ENCODE results near the gene SLC39A6.

GRCh38 chr18:36152781-36153180 lies 23.6 kb upstream of the SLC39A6 start:
- TF ChIP-seq CTCF (IDR thresholded peaks at IDR 0.05; ENCODE audit: poor library complexity) (no peak), EZH2phosphoT487 (IDR thresholded peaks at IDR 0.05; ENCODE audit: low read depth, severe bottlenecking, unreplicated experiment) (no peak)
